SK-N-SH (cell line): ENCODE data around the gene MLXIP.

Experiments
- CHD2 ChIP-seq: fragments of 150-350 bp; IDR thresholded peaks from 2 replicates; pipeline ENCODE4 v1.6.1; 2018; ENCODE audit warnings: low read length; ENCODE audit not compliant: partially characterized antibody
- CTCF ChIP-seq: fragments of 200-600 bp; sonication (generic); IDR thresholded peaks from 2 replicates; pipeline ENCODE4 v1.6.1; 2017; ENCODE audit warnings: antibody characterized with exemption, mild to moderate bottlenecking, moderate library complexity
- EP300 ChIP-seq, 2 experiments: IDR thresholded peaks; 2 replicates each; pipeline versions ENCODE4 v1.4.0 to v1.6.1; 2012; ENCODE audit warnings: borderline replicate concordance in 1 of 2, low read depth in 1 of 2, low read length in 1 of 2
- JUND ChIP-seq: IDR thresholded peaks from 2 replicates; pipeline ENCODE4 v1.4.0; 2012
- MAX ChIP-seq: IDR thresholded peaks from 2 replicates; pipeline ENCODE4 v1.4.0; 2012; ENCODE audit warnings: low read depth
- POLR2AphosphoS5 ChIP-seq: IDR thresholded peaks from 2 replicates; pipeline ENCODE4 v1.6.1; 2012; ENCODE audit warnings: low read depth, low read length
- RFX5 ChIP-seq: IDR thresholded peaks from 2 replicates; pipeline ENCODE4 v1.6.1; 2012; ENCODE audit warnings: mild to moderate bottlenecking, improper control_type of control experiment, low read length
- SMC3 ChIP-seq: IDR thresholded peaks from 2 replicates; pipeline ENCODE4 v1.6.1; 2012; ENCODE audit warnings: low read depth, low read length, improper control_type of control experiment
- TAF1 ChIP-seq: IDR thresholded peaks from 2 replicates; pipeline ENCODE4 v1.6.1; 2012; ENCODE audit warnings: low read depth, mild to moderate bottlenecking, low read length, moderate library complexity, borderline replicate concordance
- TEAD4 ChIP-seq: IDR thresholded peaks from 2 replicates; pipeline ENCODE4 v1.4.0; 2012; ENCODE audit warnings: mild to moderate bottlenecking, borderline replicate concordance; ENCODE audit not compliant: insufficient read depth
- TF ChIP-seq, protein P1 (sequence below): IDR thresholded peaks from 2 replicates; pipeline ENCODE4 v1.4.0; 2012; ENCODE audit warnings: low read depth, borderline replicate concordance
- TF ChIP-seq, protein P2 (sequence below): fragments of 150-350 bp; IDR thresholded peaks from 2 replicates; pipeline ENCODE4 v1.6.1; 2017; ENCODE audit warnings: antibody characterized with exemption, low read length, low read depth, borderline replicate concordance
- TF ChIP-seq, protein P3 (sequence below): IDR thresholded peaks from 2 replicates; pipeline ENCODE4 v1.4.0; 2012; ENCODE audit warnings: low read depth, borderline replicate concordance
- TF ChIP-seq, protein P4 (sequence below): fragments of 150-350 bp; IDR thresholded peaks from 2 replicates; pipeline ENCODE4 v1.6.1; 2016; ENCODE audit warnings: mild to moderate bottlenecking, low read depth, low read length

DNA sequence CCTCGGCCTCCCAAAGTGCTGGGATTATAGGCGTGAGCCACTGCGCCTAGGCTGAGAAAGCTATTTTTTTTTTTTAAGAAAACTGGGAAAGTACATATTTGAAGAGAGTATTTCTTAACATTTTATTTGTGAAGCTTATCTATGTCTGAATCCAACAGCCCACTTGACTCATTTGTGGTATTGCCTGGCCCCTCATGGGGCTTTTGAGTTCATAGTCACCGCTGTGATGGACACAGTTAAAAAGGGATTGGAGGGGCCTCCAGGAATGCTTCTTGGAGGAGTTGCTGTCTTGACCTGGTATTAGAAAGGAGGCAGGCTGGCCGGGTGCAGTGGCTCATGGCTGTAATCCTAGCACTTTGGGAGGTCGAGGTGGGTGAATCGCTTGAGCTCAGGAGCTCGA is 30.4 kb upstream of the MLXIP start:
- TF ChIP-seq, protein P1, sequence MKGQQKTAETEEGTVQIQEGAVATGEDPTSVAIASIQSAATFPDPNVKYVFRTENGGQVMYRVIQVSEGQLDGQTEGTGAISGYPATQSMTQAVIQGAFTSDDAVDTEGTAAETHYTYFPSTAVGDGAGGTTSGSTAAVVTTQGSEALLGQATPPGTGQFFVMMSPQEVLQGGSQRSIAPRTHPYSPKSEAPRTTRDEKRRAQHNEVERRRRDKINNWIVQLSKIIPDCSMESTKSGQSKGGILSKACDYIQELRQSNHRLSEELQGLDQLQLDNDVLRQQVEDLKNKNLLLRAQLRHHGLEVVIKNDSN: no peak
- TF ChIP-seq TAF1 (no peak), CTCF (no peak), MAX (no peak), EP300 (IDR thresholded peaks at IDR 0.05; ENCODE audit: borderline replicate concordance in 1 of 2, low read depth in 1 of 2, low read length in 1 of 2) (no peak), SMC3 (no peak), JUND (no peak), POLR2AphosphoS5 (no peak), CHD2 (no peak), RFX5 (no peak), TEAD4 (no peak)
- TF ChIP-seq, protein P2, sequence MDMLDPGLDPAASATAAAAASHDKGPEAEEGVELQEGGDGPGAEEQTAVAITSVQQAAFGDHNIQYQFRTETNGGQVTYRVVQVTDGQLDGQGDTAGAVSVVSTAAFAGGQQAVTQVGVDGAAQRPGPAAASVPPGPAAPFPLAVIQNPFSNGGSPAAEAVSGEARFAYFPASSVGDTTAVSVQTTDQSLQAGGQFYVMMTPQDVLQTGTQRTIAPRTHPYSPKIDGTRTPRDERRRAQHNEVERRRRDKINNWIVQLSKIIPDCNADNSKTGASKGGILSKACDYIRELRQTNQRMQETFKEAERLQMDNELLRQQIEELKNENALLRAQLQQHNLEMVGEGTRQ: no peak
- TF ChIP-seq, protein P3, sequence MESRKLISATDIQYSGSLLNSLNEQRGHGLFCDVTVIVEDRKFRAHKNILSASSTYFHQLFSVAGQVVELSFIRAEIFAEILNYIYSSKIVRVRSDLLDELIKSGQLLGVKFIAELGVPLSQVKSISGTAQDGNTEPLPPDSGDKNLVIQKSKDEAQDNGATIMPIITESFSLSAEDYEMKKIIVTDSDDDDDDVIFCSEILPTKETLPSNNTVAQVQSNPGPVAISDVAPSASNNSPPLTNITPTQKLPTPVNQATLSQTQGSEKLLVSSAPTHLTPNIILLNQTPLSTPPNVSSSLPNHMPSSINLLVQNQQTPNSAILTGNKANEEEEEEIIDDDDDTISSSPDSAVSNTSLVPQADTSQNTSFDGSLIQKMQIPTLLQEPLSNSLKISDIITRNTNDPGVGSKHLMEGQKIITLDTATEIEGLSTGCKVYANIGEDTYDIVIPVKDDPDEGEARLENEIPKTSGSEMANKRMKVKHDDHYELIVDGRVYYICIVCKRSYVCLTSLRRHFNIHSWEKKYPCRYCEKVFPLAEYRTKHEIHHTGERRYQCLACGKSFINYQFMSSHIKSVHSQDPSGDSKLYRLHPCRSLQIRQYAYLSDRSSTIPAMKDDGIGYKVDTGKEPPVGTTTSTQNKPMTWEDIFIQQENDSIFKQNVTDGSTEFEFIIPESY: no peak
- TF ChIP-seq, protein P4, sequence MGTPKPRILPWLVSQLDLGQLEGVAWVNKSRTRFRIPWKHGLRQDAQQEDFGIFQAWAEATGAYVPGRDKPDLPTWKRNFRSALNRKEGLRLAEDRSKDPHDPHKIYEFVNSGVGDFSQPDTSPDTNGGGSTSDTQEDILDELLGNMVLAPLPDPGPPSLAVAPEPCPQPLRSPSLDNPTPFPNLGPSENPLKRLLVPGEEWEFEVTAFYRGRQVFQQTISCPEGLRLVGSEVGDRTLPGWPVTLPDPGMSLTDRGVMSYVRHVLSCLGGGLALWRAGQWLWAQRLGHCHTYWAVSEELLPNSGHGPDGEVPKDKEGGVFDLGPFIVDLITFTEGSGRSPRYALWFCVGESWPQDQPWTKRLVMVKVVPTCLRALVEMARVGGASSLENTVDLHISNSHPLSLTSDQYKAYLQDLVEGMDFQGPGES: no peak
